ENCODE data around the gene CDH23.

- TF ChIP-seq, protein P1, sequence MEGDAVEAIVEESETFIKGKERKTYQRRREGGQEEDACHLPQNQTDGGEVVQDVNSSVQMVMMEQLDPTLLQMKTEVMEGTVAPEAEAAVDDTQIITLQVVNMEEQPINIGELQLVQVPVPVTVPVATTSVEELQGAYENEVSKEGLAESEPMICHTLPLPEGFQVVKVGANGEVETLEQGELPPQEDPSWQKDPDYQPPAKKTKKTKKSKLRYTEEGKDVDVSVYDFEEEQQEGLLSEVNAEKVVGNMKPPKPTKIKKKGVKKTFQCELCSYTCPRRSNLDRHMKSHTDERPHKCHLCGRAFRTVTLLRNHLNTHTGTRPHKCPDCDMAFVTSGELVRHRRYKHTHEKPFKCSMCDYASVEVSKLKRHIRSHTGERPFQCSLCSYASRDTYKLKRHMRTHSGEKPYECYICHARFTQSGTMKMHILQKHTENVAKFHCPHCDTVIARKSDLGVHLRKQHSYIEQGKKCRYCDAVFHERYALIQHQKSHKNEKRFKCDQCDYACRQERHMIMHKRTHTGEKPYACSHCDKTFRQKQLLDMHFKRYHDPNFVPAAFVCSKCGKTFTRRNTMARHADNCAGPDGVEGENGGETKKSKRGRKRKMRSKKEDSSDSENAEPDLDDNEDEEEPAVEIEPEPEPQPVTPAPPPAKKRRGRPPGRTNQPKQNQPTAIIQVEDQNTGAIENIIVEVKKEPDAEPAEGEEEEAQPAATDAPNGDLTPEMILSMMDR (conservative IDR thresholded peaks at IDR 0.05 in 1 of 2, IDR thresholded peaks at IDR 0.05 in 1 of 2; ENCODE audit: low read depth in 1 of 2, low read length in 2 of 2) = no peak
- no peak for TF ChIP-seq EZH2 (IDR thresholded peaks at IDR 0.05; ENCODE audit: low read length, missing control alignments)
Observed at GRCh38 chr10:71429929-71430328, 33.2 kb downstream of the CDH23 start.

Data from fibroblast of lung (primary cell).